ENCODE results near the gene ICAM1.
A peak's percentile ranks its signal among the peaks of the same experiment; 100 is the strongest.

ICAM1 gene, protein sequence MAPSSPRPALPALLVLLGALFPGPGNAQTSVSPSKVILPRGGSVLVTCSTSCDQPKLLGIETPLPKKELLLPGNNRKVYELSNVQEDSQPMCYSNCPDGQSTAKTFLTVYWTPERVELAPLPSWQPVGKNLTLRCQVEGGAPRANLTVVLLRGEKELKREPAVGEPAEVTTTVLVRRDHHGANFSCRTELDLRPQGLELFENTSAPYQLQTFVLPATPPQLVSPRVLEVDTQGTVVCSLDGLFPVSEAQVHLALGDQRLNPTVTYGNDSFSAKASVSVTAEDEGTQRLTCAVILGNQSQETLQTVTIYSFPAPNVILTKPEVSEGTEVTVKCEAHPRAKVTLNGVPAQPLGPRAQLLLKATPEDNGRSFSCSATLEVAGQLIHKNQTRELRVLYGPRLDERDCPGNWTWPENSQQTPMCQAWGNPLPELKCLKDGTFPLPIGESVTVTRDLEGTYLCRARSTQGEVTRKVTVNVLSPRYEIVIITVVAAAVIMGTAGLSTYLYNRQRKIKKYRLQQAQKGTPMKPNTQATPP

DNA sequence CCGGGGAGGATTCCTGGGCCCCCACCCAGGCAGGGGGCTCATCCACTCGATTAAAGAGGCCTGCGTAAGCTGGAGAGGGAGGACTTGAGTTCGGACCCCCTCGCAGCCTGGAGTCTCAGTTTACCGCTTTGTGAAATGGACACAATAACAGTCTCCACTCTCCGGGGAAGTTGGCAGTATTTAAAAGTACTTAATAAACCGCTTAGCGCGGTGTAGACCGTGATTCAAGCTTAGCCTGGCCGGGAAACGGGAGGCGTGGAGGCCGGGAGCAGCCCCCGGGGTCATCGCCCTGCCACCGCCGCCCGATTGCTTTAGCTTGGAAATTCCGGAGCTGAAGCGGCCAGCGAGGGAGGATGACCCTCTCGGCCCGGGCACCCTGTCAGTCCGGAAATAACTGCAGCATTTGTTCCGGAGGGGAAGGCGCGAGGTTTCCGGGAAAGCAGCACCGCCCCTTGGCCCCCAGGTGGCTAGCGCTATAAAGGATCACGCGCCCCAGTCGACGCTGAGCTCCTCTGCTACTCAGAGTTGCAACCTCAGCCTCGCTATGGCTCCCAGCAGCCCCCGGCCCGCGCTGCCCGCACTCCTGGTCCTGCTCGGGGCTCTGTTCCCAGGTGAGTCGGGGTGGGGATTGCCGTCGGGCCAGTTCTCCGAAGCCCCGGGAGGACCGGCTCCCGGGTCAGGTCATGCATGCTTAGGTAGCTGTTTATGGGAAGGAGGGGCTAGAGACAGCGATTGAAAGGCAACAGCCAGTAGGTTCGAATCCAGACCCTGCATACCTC is at the start of gene ICAM1:
ICAM1 (plus strand) TSS at position 505 of the 779 bp plus-strand sequence; CDS start at position 545, 40 bp downstream.
- TF ChIP-seq, protein P1, sequence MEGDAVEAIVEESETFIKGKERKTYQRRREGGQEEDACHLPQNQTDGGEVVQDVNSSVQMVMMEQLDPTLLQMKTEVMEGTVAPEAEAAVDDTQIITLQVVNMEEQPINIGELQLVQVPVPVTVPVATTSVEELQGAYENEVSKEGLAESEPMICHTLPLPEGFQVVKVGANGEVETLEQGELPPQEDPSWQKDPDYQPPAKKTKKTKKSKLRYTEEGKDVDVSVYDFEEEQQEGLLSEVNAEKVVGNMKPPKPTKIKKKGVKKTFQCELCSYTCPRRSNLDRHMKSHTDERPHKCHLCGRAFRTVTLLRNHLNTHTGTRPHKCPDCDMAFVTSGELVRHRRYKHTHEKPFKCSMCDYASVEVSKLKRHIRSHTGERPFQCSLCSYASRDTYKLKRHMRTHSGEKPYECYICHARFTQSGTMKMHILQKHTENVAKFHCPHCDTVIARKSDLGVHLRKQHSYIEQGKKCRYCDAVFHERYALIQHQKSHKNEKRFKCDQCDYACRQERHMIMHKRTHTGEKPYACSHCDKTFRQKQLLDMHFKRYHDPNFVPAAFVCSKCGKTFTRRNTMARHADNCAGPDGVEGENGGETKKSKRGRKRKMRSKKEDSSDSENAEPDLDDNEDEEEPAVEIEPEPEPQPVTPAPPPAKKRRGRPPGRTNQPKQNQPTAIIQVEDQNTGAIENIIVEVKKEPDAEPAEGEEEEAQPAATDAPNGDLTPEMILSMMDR (IDR thresholded peaks at IDR 0.05; ENCODE audit: insufficient read depth, low read length, poor library complexity, severe bottlenecking): peak; percentile 5
- H3K4me3 ChIP-seq (replicated peaks; ENCODE audit: low read depth, low read length): peak within 1 kb of the TSS; percentile 93
- peak; percentile 88 for DNase-seq (ENCODE audit: extremely low read depth, insufficient read length)
- peaks cover 15% of the 10 kb centered on the region for H3K36me3 ChIP-seq (ENCODE audit: control insufficient read depth, insufficient read depth, low read length)
- H3K27me3 ChIP-seq (replicated peaks; ENCODE audit: control insufficient read depth, insufficient read depth, low read length): no peaks in the 10 kb centered on the region

DNA sequence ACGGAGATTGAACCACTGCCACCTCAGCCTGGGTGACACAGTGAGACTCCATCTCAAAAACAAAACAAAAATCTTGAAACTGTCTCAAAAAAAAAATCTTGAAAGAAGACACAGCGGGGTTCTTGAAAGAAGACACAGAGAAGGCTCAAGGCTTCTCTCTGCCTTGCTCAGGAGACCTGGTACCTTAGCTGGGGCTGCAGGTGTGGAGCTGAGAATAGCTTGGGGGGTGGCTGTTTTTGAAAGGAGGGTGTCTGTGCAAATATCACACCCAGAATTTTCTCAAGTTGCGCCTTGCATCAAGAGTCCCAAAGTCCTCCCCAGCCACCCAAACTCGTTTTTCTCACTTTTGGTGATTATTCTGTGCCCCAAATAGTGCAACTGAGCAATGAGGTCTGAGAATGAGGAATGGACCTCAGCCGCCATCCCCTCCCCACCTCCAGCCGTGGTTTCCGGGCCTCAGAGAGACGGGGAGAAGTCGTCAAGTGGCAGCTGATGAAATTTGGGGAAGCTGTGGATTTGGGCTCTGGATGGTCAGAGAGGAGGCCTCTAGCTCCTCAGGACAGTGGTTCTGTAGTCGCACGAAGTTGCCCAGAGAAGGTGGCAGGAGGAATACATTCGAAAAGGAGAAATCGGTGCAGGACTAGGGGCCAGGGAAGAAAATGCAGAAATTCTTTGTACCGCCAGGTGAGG is 48.6 kb upstream of the ICAM1 start:
- Histone ChIP-seq H3K27me3 (replicated peaks; ENCODE audit: control insufficient read depth, insufficient read depth, low read length) (no peaks in the 10 kb centered on the region), H3K4me3 (replicated peaks; ENCODE audit: low read depth, low read length) (no peak overlapping the region), H3K36me3 (ENCODE audit: control insufficient read depth, insufficient read depth, low read length) (peaks cover 13% of the 10 kb centered on the region)
- TF ChIP-seq, protein P1 (IDR thresholded peaks at IDR 0.05; ENCODE audit: insufficient read depth, low read length, poor library complexity, severe bottlenecking): no peak
- DNase-seq (ENCODE audit: extremely low read depth, insufficient read length): no peak

DNA sequence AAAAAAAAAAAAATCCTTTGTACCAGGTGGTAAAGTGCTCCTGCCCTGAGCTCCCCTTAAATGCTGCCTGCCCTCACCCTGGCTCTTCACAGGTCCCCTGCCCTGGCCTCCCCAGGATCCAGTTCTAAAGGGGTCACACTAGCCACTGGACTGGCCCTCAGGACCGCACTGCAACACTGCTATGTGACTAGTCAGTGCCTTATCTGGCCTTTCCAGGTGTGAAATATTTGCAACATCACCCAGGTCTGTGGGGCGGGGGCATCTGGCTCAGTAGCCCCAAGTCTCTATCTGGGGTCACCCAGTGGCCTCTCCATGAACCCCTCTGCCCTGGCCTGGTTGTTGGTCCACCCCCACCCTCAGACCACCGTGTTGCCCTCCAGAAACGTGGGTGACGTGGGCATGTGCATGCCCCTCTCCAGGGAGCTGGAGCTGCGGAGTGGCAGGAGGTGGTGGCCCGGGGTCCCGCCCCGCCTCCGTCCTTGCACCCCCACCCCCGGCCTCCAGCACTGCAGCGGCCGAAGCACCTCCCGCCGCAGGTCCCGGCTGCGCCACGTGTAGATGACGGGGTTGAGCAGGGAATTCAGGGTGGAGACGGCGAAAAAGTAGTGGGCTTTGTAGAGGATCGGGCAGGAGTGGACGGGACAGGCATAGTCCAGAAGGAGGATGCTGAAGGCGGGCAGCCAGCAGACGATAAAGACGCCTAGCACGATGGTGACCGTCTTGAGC is 47.3 kb upstream of the ICAM1 start:
- DNase-seq (ENCODE audit: extremely low read depth, insufficient read length): no peak
- H3K4me3 ChIP-seq (replicated peaks; ENCODE audit: low read depth, low read length): no peak overlapping the region
- no peaks in the 10 kb centered on the region for H3K27me3 ChIP-seq (replicated peaks; ENCODE audit: control insufficient read depth, insufficient read depth, low read length)
- TF ChIP-seq, protein P1 (IDR thresholded peaks at IDR 0.05; ENCODE audit: insufficient read depth, low read length, poor library complexity, severe bottlenecking): no peak
- H3K36me3 ChIP-seq (ENCODE audit: control insufficient read depth, insufficient read depth, low read length): peaks cover 13% of the 10 kb centered on the region

DNA sequence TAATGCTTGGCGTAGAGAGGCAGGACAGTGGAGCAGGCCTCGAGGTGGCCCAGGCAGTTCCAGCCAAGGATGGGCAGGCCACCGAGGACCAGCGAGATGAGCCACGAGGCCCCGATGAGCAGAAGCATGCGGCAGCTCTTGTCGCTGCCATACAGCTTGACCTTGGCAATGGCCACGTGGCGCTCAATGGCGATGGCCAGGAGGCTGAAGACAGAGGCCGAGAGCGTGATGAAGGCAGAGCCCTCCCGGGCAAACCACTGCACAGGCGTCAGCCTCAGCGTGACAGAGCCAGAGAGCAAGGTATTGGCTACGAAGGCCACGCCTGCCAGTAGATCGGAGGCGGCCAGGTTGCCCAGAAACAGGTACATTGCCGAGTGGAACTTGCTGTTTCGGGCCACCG is 46.6 kb upstream of the ICAM1 start:
- Histone ChIP-seq H3K27me3 (replicated peaks; ENCODE audit: control insufficient read depth, insufficient read depth, low read length) (no peaks in the 10 kb centered on the region), H3K4me3 (replicated peaks; ENCODE audit: low read depth, low read length) (no peak overlapping the region), H3K36me3 (ENCODE audit: control insufficient read depth, insufficient read depth, low read length) (peaks cover 13% of the 10 kb centered on the region)
- no peak for DNase-seq (ENCODE audit: extremely low read depth, insufficient read length)
- TF ChIP-seq, protein P1 (IDR thresholded peaks at IDR 0.05; ENCODE audit: insufficient read depth, low read length, poor library complexity, severe bottlenecking): no peak

DNA sequence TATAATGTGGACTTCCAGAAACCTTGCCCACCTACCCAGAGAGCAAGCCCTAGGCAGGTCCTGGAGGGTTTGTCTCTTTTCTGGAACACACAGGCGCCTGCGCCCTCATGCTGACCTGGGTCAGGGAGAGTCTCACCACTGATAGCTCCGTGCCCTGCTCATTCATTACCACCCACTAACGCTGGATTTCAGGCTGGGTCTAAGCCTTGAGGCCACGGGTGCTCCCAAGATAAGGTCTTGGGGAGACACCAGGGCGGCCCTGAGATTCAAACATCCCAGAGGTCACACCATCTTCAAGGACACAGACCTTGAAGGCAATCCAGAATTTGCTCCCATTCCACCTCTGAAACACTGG is 44.9 kb upstream of the ICAM1 start:
- Histone ChIP-seq H3K36me3 (ENCODE audit: control insufficient read depth, insufficient read depth, low read length) (peaks cover 13% of the 10 kb centered on the region), H3K27me3 (replicated peaks; ENCODE audit: control insufficient read depth, insufficient read depth, low read length) (no peaks in the 10 kb centered on the region), H3K4me3 (replicated peaks; ENCODE audit: low read depth, low read length) (no peak overlapping the region)
- TF ChIP-seq, protein P1 (IDR thresholded peaks at IDR 0.05; ENCODE audit: insufficient read depth, low read length, poor library complexity, severe bottlenecking): no peak
- no peak for DNase-seq (ENCODE audit: extremely low read depth, insufficient read length)

Measured in GM06990 (cell line).